SU-DHL-6 (cell line): ENCODE data around the gene ZDHHC8.

Source experiments
- H2AFZ ChIP-seq: fragments of 200-600 bp; sonication (generic); 2 replicates; pipeline ENCODE4 v1.6.1; 2014; ENCODE audit warnings: low read depth, mild to moderate bottlenecking, moderate library complexity, mixed read lengths, antibody characterized with exemption, low read length; ENCODE audit not compliant: severe bottlenecking
- H3F3A ChIP-seq: fragments of 200-600 bp; shearing (Covaris generic); 2 replicates; pipeline ENCODE4 v1.6.0; 2016; ENCODE audit warnings: antibody characterized with exemption, mild to moderate bottlenecking; ENCODE audit not compliant: insufficient read depth
- H3K27ac ChIP-seq: fragments of 200-600 bp; sonication (generic); 2 replicates; pipeline ENCODE4 v1.5.1; 2016; ENCODE audit warnings: low read depth, mild to moderate bottlenecking, low read length, moderate library complexity, mixed read lengths
- H3K27me3 ChIP-seq: fragments of 200-600 bp; sonication (generic), shearing (Covaris generic); 2 replicates; pipeline ENCODE4 v1.6.0; 2014; ENCODE audit warnings: mild to moderate bottlenecking, low read length
- H3K36me3 ChIP-seq: fragments of 200-600 bp; sonication (generic); 2 replicates; pipeline ENCODE4 v1.6.1; 2014; ENCODE audit warnings: mild to moderate bottlenecking, low read length, mixed read lengths
- H3K4me2 ChIP-seq: fragments of 300-600, 200-600 bp; shearing (Covaris generic), sonication (generic); 2 replicates; pipeline ENCODE4 v1.6.0; 2014; ENCODE audit warnings: low read length, low read depth, mild to moderate bottlenecking; ENCODE audit not compliant: poor library complexity, severe bottlenecking
- H3K4me3 ChIP-seq: fragments of 200-600 bp; sonication (generic); 2 replicates; pipeline ENCODE4 v1.5.1; 2014; ENCODE audit warnings: antibody characterized with exemption, low read length, mild to moderate bottlenecking, mixed read lengths; ENCODE audit not compliant: insufficient read depth, poor library complexity, severe bottlenecking
- H3K79me2 ChIP-seq: fragments of 200-600 bp; sonication (generic); 2 replicates; pipeline ENCODE4 v1.6.1; 2014; ENCODE audit warnings: mild to moderate bottlenecking, low read length, moderate library complexity; ENCODE audit not compliant: insufficient read depth
- H3K9ac ChIP-seq: fragments of 200-600 bp; sonication (generic); 2 replicates; pipeline ENCODE4 v1.7.0; 2014; ENCODE audit warnings: mild to moderate bottlenecking, low read length
- H3K9me2 ChIP-seq: fragments of 200-600 bp; sonication (generic); replicated peaks from 2 replicates; pipeline ENCODE4 v1.6.1; 2014; ENCODE audit warnings: low read length; ENCODE audit not compliant: insufficient read depth
- H3K9me3 ChIP-seq: fragments of 200-600 bp; sonication (generic); 2 replicates; pipeline ENCODE4 v1.6.1; 2014; ENCODE audit warnings: low read length, mixed read lengths; ENCODE audit not compliant: insufficient read depth
- H4K20me1 ChIP-seq: fragments of 200-600 bp; sonication (generic); 2 replicates; pipeline ENCODE4 v1.6.1; 2014; ENCODE audit warnings: low read depth, mild to moderate bottlenecking, antibody characterized with exemption, low read length, moderate library complexity, mixed read lengths
- CTCF ChIP-seq: fragments of 200-600 bp; sonication (generic); IDR thresholded peaks from one replicate; pipeline ENCODE4 v1.5.1; 2017; ENCODE audit warnings: antibody characterized with exemption, mild to moderate bottlenecking, low read length, moderate library complexity; ENCODE audit not compliant: insufficient read depth, poor library complexity, severe bottlenecking
- EZH2phosphoT487 ChIP-seq: fragments of 200-600 bp; sonication (generic), shearing (Covaris generic); conservative IDR thresholded peaks from 2 replicates; pipeline ENCODE4 v1.6.1; 2018; ENCODE audit warnings: mild to moderate bottlenecking, antibody characterized with exemption, low read length, moderate library complexity, mixed read lengths

ZDHHC8 gene

GRCh38 chr22:20109411-20110358, 21.9 kb upstream of the ZDHHC8 start:
- H4K20me1 ChIP-seq = no peaks in the 10 kb centered on the region
- no peaks in the 10 kb centered on the region for H3K36me3 ChIP-seq
- TF ChIP-seq CTCF (no peak), EZH2phosphoT487 (no peak)

GRCh38 chr22:20110359-20110985, 21.1 kb upstream of the ZDHHC8 start:
- no peaks in the 10 kb centered on the region for H3K36me3 ChIP-seq

More at GRCh38 chr22:20109411-20110358, 21.9 kb upstream of the ZDHHC8 start:
- Histone ChIP-seq H3K9ac (no peak overlapping the region), H3K4me2 (no peak overlapping the region), H3K9me2 (no peaks in the 10 kb centered on the region), H3K27me3 (no peaks in the 10 kb centered on the region), H3K4me3 (no peak overlapping the region), H3K79me2 (no peaks in the 10 kb centered on the region), H3K9me3 (no peaks in the 10 kb centered on the region), H3K27ac (no peak overlapping the region), H3F3A (peaks cover 15% of the 10 kb centered on the region), H2AFZ (no peak overlapping the region)

GRCh38 chr22:20111045-20111688, 20.4 kb upstream of the ZDHHC8 start:
- Histone ChIP-seq H3K9ac (no peak overlapping the region), H3K36me3 (no peaks in the 10 kb centered on the region), H4K20me1 (no peaks in the 10 kb centered on the region), H3F3A (peaks cover 15% of the 10 kb centered on the region), H3K9me2 (no peaks in the 10 kb centered on the region), H3K4me3 (no peak overlapping the region), H3K9me3 (no peaks in the 10 kb centered on the region), H3K4me2 (no peak overlapping the region), H2AFZ (no peak overlapping the region), H3K79me2 (peaks cover 5% of the 10 kb centered on the region; the same call in 1 of the 2 replicates), H3K27me3 (no peaks in the 10 kb centered on the region), H3K27ac (peak overlapping the region; percentile 21)
- TF ChIP-seq CTCF = peak; percentile 22
- TF ChIP-seq EZH2phosphoT487 = no peak

More at GRCh38 chr22:20110359-20110985, 21.1 kb upstream of the ZDHHC8 start:
- Histone ChIP-seq H3K9me3 (no peaks in the 10 kb centered on the region), H3K4me2 (no peak overlapping the region), H3K79me2 (no peaks in the 10 kb centered on the region), H3K9ac (no peak overlapping the region), H3F3A (peaks cover 15% of the 10 kb centered on the region), H3K4me3 (no peak overlapping the region), H4K20me1 (no peaks in the 10 kb centered on the region), H3K9me2 (no peaks in the 10 kb centered on the region), H3K27me3 (no peaks in the 10 kb centered on the region), H2AFZ (no peak overlapping the region), H3K27ac (peak overlapping the region; percentile 21; the same call in 1 of the 2 replicates)
- no peak for TF ChIP-seq EZH2phosphoT487
